ENCODE data around the gene GATD1.

Gene GATD1

GRCh38 chr11:823441-824291, 46.4 kb upstream of the GATD1 start:
- no peak for DNase-seq (ENCODE audit: insufficient read length, low spot score)
- no peak for TF ChIP-seq CTCF (IDR thresholded peaks at IDR 0.05; ENCODE audit: insufficient read depth, missing control alignments)
- FAIRE-seq, result no peak

GRCh38 chr11:821512-822371, 44.5 kb upstream of the GATD1 start:
- DNase-seq (ENCODE audit: insufficient read length, low spot score), result no peak
- no peak for TF ChIP-seq CTCF (IDR thresholded peaks at IDR 0.05; ENCODE audit: insufficient read depth, missing control alignments)
- no peak for FAIRE-seq

GRCh38 chr11:820655-821511, 43.6 kb upstream of the GATD1 start:
- TF ChIP-seq CTCF (IDR thresholded peaks at IDR 0.05; ENCODE audit: insufficient read depth, missing control alignments), result no peak
- FAIRE-seq (no peak), DNase-seq (ENCODE audit: insufficient read length, low spot score) (no peak)

- FAIRE-seq (no peak), DNase-seq (ENCODE audit: insufficient read length, low spot score) (no peak)
- no peak for TF ChIP-seq CTCF (IDR thresholded peaks at IDR 0.05; ENCODE audit: insufficient read depth, missing control alignments)
Observed at GRCh38 chr11:819943-820649, 42.8 kb upstream of the GATD1 start.

- FAIRE-seq, result no peak
- no peak for TF ChIP-seq CTCF (IDR thresholded peaks at IDR 0.05; ENCODE audit: insufficient read depth, missing control alignments)
- no peak for DNase-seq (ENCODE audit: insufficient read length, low spot score)
Observed at GRCh38 chr11:819129-819931, 42.0 kb upstream of the GATD1 start.
